DND-41 (cell line): Measurements from ENCODE around the gene CCDC74B.
"Not testable (repeated sequence)": the region's sequence is repeated elsewhere in the genome, so short reads cannot be mapped to it uniquely, and the experiment has no call there.

Source experiments
- CTCF ChIP-seq: IDR thresholded peaks from 2 replicates; pipeline ENCODE4 v1.5.1; 2012; ENCODE audit warnings: borderline replicate concordance, low read length, moderate library complexity, mild to moderate bottlenecking; ENCODE audit not compliant: poor library complexity, severe bottlenecking; ENCODE audit errors: extremely low read depth
- EZH2 ChIP-seq: IDR thresholded peaks from 3 replicates; pipeline ENCODE4 v1.6.1; 2012; ENCODE audit warnings: borderline replicate concordance, low read depth, mild to moderate bottlenecking, moderate library complexity, low read length, inconsistent platforms; ENCODE audit not compliant: severe bottlenecking

GRCh38 chr2:130153721-130154422, 9.0 kb upstream of the CCDC74B start:
- not testable (repeated sequence) for TF ChIP-seq CTCF, EZH2
